ENCODE data around the gene SPACA7.

DNA sequence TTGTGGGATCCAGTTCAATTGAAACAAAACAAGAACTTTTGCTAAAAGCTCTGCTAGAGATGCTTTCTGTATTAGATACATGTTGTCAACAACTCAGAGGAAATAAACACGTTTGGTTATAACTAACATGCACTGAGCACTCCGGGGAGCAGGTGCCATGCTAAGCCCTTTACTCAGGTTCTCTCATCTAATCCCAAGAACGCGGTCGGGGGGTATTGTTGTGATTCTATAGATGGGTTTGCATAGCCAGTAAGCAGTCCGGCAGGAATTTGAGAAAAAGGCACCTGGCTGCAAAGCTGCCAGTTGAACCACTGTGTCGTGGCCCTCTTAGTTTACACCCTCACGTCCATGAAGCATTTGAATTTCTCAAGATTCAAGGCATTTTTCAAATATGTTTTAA is 24.3 kb upstream of the SPACA7 start:
- TF ChIP-seq, protein P1, sequence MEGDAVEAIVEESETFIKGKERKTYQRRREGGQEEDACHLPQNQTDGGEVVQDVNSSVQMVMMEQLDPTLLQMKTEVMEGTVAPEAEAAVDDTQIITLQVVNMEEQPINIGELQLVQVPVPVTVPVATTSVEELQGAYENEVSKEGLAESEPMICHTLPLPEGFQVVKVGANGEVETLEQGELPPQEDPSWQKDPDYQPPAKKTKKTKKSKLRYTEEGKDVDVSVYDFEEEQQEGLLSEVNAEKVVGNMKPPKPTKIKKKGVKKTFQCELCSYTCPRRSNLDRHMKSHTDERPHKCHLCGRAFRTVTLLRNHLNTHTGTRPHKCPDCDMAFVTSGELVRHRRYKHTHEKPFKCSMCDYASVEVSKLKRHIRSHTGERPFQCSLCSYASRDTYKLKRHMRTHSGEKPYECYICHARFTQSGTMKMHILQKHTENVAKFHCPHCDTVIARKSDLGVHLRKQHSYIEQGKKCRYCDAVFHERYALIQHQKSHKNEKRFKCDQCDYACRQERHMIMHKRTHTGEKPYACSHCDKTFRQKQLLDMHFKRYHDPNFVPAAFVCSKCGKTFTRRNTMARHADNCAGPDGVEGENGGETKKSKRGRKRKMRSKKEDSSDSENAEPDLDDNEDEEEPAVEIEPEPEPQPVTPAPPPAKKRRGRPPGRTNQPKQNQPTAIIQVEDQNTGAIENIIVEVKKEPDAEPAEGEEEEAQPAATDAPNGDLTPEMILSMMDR (IDR thresholded peaks at IDR 0.05): no peak
- TF ChIP-seq POLR2AphosphoS5 (IDR thresholded peaks at IDR 0.05): no peak
